ENCODE data around the gene PTH1R. TPM values are rescaled to one million over a fixed set of nuclear protein-coding genes. Genes with fewer than 3 reads are reported as not detected.

The PTH1R gene
- total and polyA plus RNA-seq, 8 donors, result 2.6 to 22.4 (median 3.8) TPM

DNA sequence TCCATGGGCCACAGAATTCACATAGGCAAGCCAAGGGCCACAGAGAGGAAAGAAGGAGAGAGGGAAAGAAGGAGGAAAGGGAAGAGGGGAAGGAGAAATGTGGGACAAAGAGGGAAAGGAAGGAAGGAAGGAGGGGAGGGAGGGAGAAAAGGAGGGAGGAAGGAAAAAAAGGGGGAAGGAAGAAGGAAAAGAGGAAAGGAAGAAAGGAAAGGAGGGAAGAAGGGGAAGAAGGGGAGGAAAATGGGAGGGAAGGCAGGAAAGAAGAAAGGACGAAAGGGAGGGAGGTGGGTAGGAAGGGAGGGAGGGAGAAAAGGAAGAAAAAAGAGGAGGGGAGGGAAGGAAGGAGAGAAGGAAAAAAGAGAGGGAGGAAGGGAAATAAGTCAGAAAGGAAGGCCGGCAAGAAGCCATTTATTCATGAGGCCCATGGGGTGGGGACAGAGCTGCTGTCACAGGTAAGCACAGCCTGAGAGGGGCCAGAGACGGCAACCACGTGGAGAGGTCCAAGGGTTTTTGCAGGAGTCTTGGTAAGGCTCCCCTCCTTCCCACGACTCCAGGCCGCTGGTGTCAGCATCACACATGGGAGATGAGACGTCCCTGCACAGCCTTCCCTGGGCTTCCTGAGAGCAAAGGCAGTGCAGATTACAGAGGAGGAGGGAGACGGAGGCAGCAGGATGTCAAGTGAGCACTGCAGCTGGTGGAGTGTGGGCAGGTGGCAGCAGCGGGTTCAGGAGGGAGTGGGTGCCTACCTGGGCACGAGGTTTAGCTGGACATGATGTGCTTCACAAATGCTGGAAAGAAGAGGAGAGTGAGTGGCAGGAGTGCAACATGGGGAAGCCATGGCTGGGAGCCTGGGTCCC, 19.8 kb upstream of the PTH1R start:
- 66 to 82% (median 76%) methylated on average over 10 of the region's 10 CpGs for WGBS, 5 donors
- no peak for DNase-seq
- intact Hi-C loops (cut with DNase I; ENCODE audit: low total_unique reads), result no loop called here

GRCh38 chr3:46858456-46858855, 19.1 kb upstream of the PTH1R start:
- Histone ChIP-seq H3K9me3 (no peaks in the 10 kb centered on the region), H3K27me3 (peaks cover 0 to 22% (median 0%) of the 10 kb centered on the region in 3 donors), H3K36me3 (no peaks in the 10 kb centered on the region), H3K27ac (no peak overlapping the region), H3K4me1 (no peaks in the 10 kb centered on the region), H3K4me3 (no peak overlapping the region)
- intact Hi-C loops (cut with DNase I; ENCODE audit: low total_unique reads), result no loop called here
- WGBS, 5 donors, result 90 to 95% (median 92%) methylated on average over 3 to 6 of the region's 6 CpGs
- no peak for DNase-seq
- TF ChIP-seq POLR2A (IDR thresholded peaks at IDR 0.05) (no peak), EP300 (IDR thresholded peaks at IDR 0.05) (no peak), POLR2AphosphoS5 (IDR thresholded peaks at IDR 0.05) (no peak)
- TF ChIP-seq, protein P1, sequence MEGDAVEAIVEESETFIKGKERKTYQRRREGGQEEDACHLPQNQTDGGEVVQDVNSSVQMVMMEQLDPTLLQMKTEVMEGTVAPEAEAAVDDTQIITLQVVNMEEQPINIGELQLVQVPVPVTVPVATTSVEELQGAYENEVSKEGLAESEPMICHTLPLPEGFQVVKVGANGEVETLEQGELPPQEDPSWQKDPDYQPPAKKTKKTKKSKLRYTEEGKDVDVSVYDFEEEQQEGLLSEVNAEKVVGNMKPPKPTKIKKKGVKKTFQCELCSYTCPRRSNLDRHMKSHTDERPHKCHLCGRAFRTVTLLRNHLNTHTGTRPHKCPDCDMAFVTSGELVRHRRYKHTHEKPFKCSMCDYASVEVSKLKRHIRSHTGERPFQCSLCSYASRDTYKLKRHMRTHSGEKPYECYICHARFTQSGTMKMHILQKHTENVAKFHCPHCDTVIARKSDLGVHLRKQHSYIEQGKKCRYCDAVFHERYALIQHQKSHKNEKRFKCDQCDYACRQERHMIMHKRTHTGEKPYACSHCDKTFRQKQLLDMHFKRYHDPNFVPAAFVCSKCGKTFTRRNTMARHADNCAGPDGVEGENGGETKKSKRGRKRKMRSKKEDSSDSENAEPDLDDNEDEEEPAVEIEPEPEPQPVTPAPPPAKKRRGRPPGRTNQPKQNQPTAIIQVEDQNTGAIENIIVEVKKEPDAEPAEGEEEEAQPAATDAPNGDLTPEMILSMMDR (IDR thresholded peaks at IDR 0.05), result no peak

More for the DNA sequence above, 19.8 kb upstream of the PTH1R start:
- Histone ChIP-seq H3K4me1 (no peaks in the 10 kb centered on the region), H3K4me3 (no peak overlapping the region), H3K27me3 (peaks cover 0 to 22% (median 0%) of the 10 kb centered on the region in 3 donors), H3K9me3 (no peaks in the 10 kb centered on the region), H3K27ac (no peak overlapping the region), H3K36me3 (no peaks in the 10 kb centered on the region)
- TF ChIP-seq EP300 (IDR thresholded peaks at IDR 0.05) (no peak), POLR2A (IDR thresholded peaks at IDR 0.05) (no peak), POLR2AphosphoS5 (IDR thresholded peaks at IDR 0.05) (no peak)
- TF ChIP-seq, protein P1 (IDR thresholded peaks at IDR 0.05), result no peak

DNA sequence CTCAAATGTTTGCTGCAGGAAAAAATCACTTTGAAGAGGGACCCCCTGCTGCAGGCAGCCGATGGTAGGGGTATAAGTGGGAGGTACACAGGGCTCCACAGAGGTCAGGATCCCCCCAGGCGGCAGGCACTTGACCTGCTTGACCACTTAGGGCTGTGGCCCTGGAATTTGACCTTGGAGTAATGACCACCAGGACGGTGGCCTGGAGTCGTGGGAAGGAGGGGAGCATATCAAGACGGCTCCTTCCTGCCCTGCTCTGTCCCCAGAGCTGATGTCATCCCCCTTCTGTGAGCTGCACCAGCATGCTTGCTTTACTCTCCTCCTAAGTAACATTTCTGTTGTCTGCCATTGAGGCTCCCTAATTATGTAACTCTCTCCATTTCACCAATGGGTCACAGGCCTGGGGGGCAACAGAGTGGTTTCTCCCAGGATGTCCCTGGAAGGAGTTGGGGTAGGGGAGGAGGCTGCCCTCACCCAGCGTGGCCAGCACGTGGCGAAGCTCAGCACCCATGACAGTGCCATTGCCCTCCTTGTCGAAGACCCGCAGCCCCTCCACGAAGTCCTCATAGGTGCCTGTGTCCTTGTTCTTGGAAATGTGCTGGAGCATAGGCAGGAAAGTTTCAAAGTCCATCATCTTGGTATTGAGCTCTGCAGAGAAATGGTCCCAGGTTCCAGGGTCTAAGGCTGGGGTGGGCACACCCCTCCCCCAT, 18.4 kb upstream of the PTH1R start:
- no peak for TF ChIP-seq POLR2AphosphoS5 (IDR thresholded peaks at IDR 0.05)
- no peak for TF ChIP-seq EP300 (IDR thresholded peaks at IDR 0.05)
- no peak for TF ChIP-seq POLR2A (IDR thresholded peaks at IDR 0.05)
- TF ChIP-seq, protein P1 (IDR thresholded peaks at IDR 0.05), result no peak
- no peak for DNase-seq

GRCh38 chr3:46860017-46860809, 17.3 kb upstream of the PTH1R start:
- no peak for TF ChIP-seq EP300 (IDR thresholded peaks at IDR 0.05)
- TF ChIP-seq, protein P1 (IDR thresholded peaks at IDR 0.05), result peak in 4 of 7 experiments; percentile 8 to 29 (median 22)
- 78 to 86% (median 82%) methylated on average over 13 to 19 of the region's 19 CpGs for WGBS, 5 donors
- Histone ChIP-seq H3K36me3 (no peaks in the 10 kb centered on the region), H3K4me3 (no peak overlapping the region), H3K27ac (no peak overlapping the region), H3K4me1 (peaks cover 0 to 5% (median 2%) of the 10 kb centered on the region in 4 donors), H3K27me3 (peaks cover 0 to 22% (median 0%) of the 10 kb centered on the region in 3 donors), H3K9me3 (no peaks in the 10 kb centered on the region)
- intact Hi-C loops (cut with DNase I; ENCODE audit: low total_unique reads), result loop anchor here (5.0 kb wide), 1 partner anchor 47 kb away; no protein-coding TSS in a partner anchor
- DNase-seq, result peak in 1 of 2 donors; percentile 49

More for the DNA sequence above, 18.4 kb upstream of the PTH1R start:
- Histone ChIP-seq H3K4me1 (no peaks in the 10 kb centered on the region), H3K9me3 (no peaks in the 10 kb centered on the region), H3K4me3 (no peak overlapping the region), H3K27me3 (peaks cover 0 to 22% (median 0%) of the 10 kb centered on the region in 3 donors), H3K36me3 (no peaks in the 10 kb centered on the region), H3K27ac (no peak overlapping the region)
- 70 to 84% (median 79%) methylated on average over 10 to 11 of the region's 11 CpGs for WGBS, 5 donors
- intact Hi-C loops (cut with DNase I; ENCODE audit: low total_unique reads), result no loop called here

Measured in stomach (tissue), 9 donors.